Measurements from ENCODE around the gene EMC7.

GRCh38 chr15:34111488-34111887 lies 9.8 kb upstream of the EMC7 start:
- no peak for TF ChIP-seq TAF1 (IDR thresholded peaks at IDR 0.05; ENCODE audit: low read depth, low read length)
- no peak for TF ChIP-seq POLR2A (IDR thresholded peaks at IDR 0.05; ENCODE audit: low read depth, low read length)

All from GM12891 (cell line).